GM12878 (cell line): ENCODE measurements around the gene GPT2.

Source experiments
- CTCF ChIP-seq, 3 experiments: IDR thresholded peaks in 2 of 3; conservative IDR thresholded peaks in 1 of 3; 2 replicates each; pipeline ENCODE4 v1.5.1; 2011; ENCODE audit warnings: low read depth in 3 of 3, low read length in 3 of 3, mild to moderate bottlenecking in 3 of 3, control low read depth in 2 of 3, moderate library complexity in 2 of 3, inconsistent platforms in 1 of 3, mixed read lengths in 1 of 3; ENCODE audit not compliant: control insufficient read depth in 2 of 3, insufficient read depth in 1 of 3; ENCODE audit errors: extremely low read depth in 1 of 3
- EZH2 ChIP-seq: IDR thresholded peaks from 2 replicates; pipeline ENCODE4 v1.6.1; 2012; ENCODE audit warnings: low read depth, mild to moderate bottlenecking, control low read depth, inconsistent platforms, low read length, borderline replicate concordance; ENCODE audit not compliant: control insufficient read depth
- GATAD2B ChIP-seq: fragments of 450-650 bp; conservative IDR thresholded peaks from 2 replicates; pipeline ENCODE4 v1.6.1; 2017; ENCODE audit warnings: low read depth, mild to moderate bottlenecking, moderate library complexity
- JUND ChIP-seq: IDR thresholded peaks from 2 replicates; pipeline ENCODE4 v1.6.1; 2012; ENCODE audit warnings: low read depth, mild to moderate bottlenecking, low read length, improper control_type of control experiment, moderate library complexity
- NFYB ChIP-seq: IDR thresholded peaks from 2 replicates; pipeline ENCODE4 v1.6.1; 2011; ENCODE audit warnings: low read depth, mild to moderate bottlenecking, low read length, improper control_type of control experiment, moderate library complexity; ENCODE audit not compliant: insufficient read depth
- REST ChIP-seq: IDR thresholded peaks from 2 replicates; pipeline ENCODE4 v1.6.1; 2012; ENCODE audit warnings: mild to moderate bottlenecking, low read depth, low read length
- USF2 ChIP-seq: IDR thresholded peaks from 2 replicates; pipeline ENCODE4 v1.6.1; 2011; ENCODE audit warnings: low read depth, low read length, improper control_type of control experiment, borderline replicate concordance
- ZBTB11 ChIP-seq: fragments of 450-650 bp; formaldehyde crosslinking; IDR thresholded peaks from 2 replicates; pipeline ENCODE4 v1.5.0; 2022; ENCODE audit warnings: mild to moderate bottlenecking, missing genetic modification characterization

- no peak for TF ChIP-seq EZH2
- TF ChIP-seq REST: no peak
- TF ChIP-seq GATAD2B: no peak
- no peak for TF ChIP-seq USF2
- no peak for TF ChIP-seq JUND
- no peak for TF ChIP-seq NFYB
- TF ChIP-seq ZBTB11: no peak
- peak; percentile 58 to 77 (median 59); a peak in 5 of 6 replicates for TF ChIP-seq CTCF (IDR thresholded peaks at IDR 0.05 in 2 of 3, conservative IDR thresholded peaks at IDR 0.05 in 1 of 3; ENCODE audit: control insufficient read depth in 2 of 3, extremely low read depth in 1 of 3, insufficient read depth in 1 of 3, low read depth in 3 of 3, low read length in 3 of 3)
Observed at GRCh38 chr16:46947900-46948547, 63.9 kb downstream of the GPT2 start.
